DMS 273 (cell line): ENCODE data around the gene RNF225.
"Not testable (repeated sequence)": the region's sequence is repeated elsewhere in the genome, so short reads cannot be mapped to it uniquely, and the experiment has no call there.

Source experiments
- DNase-seq: peaks from one replicate; lab custom pipeline; 2025; ENCODE audit not compliant: unreplicated experiment; lab: John Stamatoyannopoulos, UW

The RNF225 gene

DNA sequence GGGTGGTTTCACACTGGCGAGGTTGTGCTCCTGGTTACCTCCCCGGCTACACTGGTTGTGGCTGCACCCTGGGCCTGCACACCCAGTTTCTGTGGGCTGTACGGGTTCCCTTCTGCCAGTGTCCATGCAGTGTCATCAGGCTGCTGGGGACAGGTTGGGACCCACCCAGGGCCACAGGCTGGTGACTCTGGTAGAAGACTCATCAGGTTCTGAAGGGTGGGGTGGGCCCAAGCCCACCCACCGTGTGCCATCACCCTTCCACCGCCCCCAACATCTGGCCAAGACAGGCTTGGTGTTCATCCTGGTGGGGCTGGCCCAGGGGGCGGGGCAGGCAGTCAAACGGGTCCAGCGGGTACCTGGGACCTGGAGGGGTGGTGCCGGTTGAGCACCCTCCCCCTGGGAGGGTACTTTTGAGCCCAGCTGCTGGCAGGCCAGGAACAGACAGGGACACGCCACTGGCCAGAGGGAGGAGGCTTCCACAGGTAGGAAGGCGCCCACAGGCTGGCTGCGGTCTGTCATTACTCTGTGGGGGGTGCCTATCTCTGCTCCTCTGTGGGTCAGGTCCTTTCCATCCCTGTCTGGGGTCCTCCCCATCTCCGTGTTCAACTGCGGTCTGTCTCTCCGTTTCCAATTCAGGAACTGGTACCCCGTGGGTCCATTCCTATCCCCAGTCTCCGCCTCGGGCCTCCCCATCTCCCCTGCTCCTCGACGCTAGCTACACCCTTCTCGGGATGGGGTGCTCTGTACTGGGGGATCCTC, at the start of gene RNF225:
Gene RNF225, plus strand, starts transcription at position 437 of the 759 bp plus-strand sequence. CDS start 434 bp downstream, outside the sequence.
- DNase-seq = peak; percentile 83

- peak; percentile 85 for DNase-seq
Observed at GRCh38 chr19:58346961-58347929, 48.2 kb upstream of the RNF225 start.

DNA sequence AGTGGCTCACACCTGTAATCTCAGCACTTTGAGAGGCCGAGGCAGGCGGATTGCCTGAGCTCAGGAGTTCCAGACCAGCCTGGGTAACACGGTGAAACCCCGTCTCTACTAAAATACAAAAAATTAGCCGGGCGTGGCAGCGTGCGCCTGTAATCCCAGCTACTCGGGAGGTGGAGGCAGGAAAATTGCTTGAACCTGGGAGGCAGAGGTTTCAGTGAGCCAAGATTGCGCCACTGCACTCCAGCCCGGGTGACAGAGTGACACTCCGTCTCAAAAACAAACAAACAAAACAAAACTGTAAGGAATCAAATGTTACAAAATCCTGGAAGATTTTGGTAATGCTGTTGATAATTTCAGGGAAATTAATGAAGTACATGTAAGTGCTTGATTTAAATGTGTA, 47.4 kb upstream of the RNF225 start:
- DNase-seq = not testable (repeated sequence)

- DNase-seq = no peak
Observed at GRCh38 chr19:58349590-58349989, 45.9 kb upstream of the RNF225 start.

DNA sequence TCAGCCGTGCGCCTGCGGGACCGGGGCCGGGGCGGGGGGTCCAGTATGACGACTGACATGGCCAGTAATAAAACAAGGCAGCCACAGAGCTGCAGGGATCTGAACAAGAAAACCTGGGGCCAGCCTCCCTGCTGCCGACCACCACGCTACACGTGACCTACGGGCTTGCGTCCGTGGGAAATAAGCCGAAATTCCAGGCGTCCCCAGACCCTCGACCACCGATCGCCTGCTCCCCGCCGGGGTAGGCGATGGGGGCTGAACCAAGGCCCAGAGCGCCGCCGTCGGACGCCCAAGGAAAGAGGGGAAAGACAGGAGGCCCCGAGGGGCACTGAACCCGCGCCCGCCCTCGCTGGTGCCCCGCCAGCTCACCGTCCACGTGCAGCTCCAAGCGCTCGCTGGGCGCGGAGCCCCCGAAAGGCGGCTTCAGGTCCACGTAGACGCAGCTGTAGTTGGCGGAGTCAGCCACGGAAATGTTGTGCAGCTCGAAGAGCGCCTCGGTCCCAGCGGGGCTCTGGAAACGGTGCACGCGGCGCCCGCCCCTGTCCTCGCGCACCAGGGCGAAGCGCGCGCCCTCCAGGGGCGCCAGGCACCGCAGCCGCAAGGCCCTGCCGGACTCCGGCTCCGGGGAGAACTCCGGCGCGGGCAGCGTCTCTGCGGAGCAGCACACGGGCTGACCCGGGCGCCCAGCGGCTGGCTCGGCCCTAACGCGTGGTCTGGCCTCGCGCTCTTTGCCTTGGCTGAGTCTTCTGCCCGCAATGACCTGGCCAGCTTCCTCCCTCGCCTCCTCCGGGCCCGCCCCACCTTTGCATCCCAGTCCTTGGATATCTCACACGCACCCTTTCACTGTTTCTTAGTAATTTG, 45.2 kb upstream of the RNF225 start:
- DNase-seq = no peak

- DNase-seq = no peak
Observed at GRCh38 chr19:58350871-58351557, 44.4 kb upstream of the RNF225 start.

GRCh38 chr19:58351558-58351878, 43.9 kb upstream of the RNF225 start:
- no peak for DNase-seq

- DNase-seq = no peak
Observed at GRCh38 chr19:58351990-58352755, 43.3 kb upstream of the RNF225 start.

- DNase-seq = no peak
Observed at GRCh38 chr19:58352760-58353671, 42.4 kb upstream of the RNF225 start, which contains the start of gene A1BG. A1BG (minus strand) TSS chr19:58353492; CDS start chr19:58353437, 55 bp downstream.

- DNase-seq = no peak
Observed at GRCh38 chr19:58353717-58354477, 41.6 kb upstream of the RNF225 start.

DNA sequence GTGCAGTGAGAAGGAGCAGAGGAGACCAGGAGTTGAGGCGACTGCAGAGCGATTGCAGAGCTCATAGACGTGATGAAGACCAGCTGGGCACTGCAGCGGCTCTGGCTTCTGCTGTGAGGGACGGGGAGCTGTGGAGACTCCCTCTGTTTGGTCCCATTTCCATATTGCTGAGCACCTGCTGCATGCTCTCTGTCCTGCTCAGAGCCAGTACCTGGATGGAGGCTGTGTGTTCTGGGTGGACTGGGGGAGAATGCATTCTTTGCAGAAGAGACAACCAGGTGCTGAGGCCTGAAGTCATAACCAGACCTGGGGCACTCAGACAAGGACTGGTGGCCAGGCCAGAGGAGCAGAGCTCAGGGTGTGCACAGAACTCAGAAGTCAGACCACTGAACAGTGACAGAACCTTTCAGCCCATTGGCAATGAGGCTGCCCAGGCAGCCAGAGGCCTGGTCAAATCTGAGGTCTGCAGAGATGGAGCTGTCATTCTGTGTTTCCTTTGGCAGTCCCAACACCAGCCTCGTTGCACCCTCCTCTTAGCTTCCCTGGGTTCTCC, 40.9 kb upstream of the RNF225 start:
- no peak for DNase-seq

- no peak for DNase-seq
Observed at GRCh38 chr19:58355215-58355796, 40.1 kb upstream of the RNF225 start.

- DNase-seq = no peak
Observed at GRCh38 chr19:58355908-58356765, 39.3 kb upstream of the RNF225 start.

DNA sequence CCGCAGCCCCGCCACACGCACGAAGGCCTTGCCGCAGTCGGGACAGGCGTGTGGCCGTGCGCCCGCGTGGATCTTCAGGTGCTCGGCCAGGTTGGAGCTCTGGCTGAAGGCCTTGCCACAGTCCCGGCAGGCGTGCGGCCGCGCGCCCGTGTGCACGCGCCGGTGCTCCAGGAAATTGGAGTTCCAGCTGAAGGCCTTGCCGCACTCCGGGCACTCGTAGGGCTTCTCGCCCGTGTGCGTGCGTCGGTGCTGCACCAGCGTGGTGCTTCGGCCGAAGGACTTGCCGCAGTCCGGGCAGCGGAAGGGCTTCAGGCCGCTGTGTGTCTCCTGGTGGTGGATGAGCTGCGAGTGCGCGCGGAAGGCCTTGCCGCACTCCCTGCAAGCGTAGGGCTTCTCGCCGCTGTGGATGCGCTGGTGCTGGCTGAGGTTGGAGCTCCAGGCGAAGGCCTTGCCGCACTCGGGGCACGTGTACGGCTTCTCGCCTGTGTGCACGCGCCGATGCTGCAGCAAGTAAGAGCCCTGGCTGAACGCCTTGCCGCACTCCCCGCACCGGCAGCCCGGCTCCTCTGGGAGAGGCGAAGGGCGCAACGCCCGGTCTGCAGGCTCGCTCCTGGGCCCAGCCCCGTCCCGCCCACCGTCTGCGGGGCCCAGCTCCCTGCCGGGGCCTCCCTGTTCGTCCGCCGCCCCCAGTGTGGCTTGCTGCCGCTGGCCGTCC, 38.5 kb upstream of the RNF225 start:
- DNase-seq = no peak

DNA sequence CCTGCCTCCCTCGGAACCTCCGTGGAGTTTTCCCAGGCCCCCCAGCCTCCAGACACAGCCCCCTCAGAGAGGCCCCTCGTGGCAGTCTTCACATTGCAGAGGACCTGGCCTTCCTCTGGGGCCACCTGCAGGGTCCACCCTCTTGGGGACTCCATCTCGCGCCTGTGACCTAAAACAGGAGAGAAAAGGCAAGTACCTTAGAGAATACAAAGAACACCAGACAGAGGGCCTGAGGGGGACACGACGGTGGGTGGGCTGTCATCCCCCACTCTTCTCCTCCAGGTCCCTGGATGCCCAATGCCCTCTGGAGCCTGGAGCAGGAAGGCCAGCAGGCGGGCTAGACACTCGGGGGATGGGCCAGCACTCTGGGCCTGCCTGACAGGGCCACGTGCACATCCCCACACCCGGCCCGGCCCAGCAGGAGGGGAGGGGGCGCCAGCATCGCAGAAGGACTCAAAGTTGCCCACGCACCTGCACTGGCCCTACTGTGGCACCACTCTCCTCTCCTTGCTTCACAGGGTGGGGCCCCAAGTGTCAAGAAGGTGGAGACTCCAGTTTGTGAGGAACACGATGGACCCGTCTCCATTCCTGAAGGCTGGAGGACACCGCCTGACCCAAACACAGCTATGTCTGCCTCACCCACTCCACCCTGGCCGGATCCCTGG, 37.8 kb upstream of the RNF225 start:
- DNase-seq = no peak
